Cardiac septum (tissue), 1 donor: ENCODE measurements around the gene SLC6A11. TPM values are rescaled to one million over a fixed set of nuclear protein-coding genes. Genes with fewer than 3 reads are reported as not detected.

ENCODE experiments used
- DNase-seq: peaks from one replicate; pipeline ENCODE4 v3.0.0-alpha.2; 2020; ENCODE audit warnings: low spot score
- intact Hi-C: fragments of 100-400 bp; cut with DNase I; formaldehyde crosslinking; loops from one replicate; pipeline ENCODE4 v1.14.0; 2022
- total RNA-seq: library from RNA; stranded (reverse); fragmentation: NEBNext Ultra II Directional; extraction: Animal tissue kit (Norgen Biotek cat#: 25700); gene quantifications from one replicate; pipeline ENCODE4 v1.2.1, GENCODE V29; 2021
- donor health status: DM: no; HTN: no; CAD: no.

The SLC6A11 gene
- total RNA-seq, 1 donor from 2014 or later: not detected

DNA sequence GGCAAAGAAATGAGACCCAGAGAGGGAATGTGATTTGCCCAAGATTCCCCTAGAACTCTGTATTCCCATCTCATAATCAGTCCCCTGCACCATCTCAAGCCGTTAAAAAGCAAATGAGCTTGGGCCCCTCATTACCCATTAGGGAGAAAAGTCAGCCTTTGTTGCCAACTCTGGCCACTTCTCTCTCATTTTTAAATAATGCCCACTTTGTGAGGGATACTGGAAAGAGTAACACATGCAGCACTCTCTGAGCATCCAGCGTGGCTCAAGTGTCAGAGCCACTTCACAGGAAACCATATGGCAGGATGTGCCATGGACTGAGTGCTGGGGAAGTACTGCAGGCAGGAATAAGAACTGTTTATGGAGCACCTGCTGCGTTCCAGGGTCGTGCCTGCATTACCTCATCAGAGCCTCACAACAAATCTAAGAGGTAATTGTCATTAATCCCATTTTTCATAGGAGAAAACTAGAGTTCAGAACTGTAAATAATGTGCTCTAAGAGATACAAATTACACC lies 126.7 kb downstream of the SLC6A11 start:
- intact Hi-C loops: no loop called here
- DNase-seq: peak; percentile 70

DNA sequence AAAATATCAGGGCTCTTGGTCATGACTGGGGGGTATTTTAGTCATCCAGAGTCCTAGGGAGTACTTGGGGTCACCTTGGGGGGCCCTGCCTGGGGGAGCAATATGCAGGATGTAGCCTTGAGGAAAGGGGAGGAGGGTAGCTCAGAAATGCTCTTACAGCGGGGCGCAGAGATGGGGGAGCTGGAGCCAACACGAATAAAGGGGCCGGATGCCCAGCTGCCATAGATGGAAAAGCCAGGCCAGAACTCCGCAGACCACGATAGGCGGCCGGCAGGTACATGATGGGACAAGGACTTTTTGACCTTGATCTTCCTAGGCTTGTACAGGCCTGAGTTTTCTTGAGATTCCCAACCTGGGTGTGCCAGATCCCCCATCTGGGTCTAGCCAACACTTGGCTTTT lies 128.8 kb downstream of the SLC6A11 start:
- intact Hi-C loops: loop anchor here (1.0 to 5.0 kb wide), 4 partner anchors 37 to 392 kb away; no protein-coding TSS in a partner anchor
- no peak for DNase-seq

DNA sequence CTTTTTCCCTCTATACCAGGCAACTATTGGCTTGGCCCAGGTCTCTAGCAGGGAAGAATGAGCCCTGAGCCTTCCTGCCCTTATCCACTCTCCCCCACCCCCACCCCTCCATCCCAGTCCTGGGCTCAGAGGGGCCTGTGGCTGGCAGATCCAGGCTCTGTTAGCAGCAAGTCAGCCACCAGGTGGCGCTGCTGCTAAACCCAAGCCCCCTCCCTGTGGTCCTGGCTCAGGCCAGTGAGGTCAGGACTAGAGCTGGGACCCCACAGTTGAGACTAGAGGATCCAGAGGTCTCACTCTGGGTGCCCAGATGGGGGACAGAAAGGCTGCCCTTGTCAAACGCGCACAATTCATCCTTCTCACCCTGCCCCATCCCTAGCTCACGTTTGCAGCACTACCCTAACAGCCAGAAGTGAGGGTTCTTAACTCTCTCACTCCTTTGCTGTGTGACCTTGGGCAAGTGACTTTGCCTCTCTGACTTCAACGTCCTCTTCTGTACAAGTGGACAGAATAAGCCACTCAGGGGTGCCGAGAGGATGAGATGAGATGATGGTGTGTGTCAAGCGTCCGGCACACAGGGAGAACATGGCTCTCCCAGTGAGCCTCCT lies 129.8 kb downstream of the SLC6A11 start:
- intact Hi-C loops: loop anchor here (5.0 kb wide), 3 partner anchors 37 to 392 kb away; no protein-coding TSS in a partner anchor
- peak; percentile 85 for DNase-seq

DNA sequence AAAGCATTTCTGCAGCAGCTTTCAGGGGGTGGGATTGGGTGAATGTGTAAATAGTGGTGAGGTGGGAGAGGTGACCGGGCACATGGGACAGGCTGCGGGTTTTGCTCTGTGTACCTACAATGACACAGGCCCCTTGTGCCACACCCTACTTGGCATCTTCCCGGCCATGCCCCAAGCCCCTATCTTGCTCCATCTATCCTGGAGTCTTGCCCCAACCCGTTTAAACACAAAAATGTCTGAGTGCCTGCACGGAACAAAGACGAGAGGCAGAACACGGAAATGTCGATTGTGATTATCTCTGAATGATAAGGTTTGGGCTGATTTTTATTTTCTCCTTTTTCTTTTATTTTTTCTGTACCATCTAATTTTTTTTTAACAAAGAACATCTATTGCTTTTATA lies 130.5 kb downstream of the SLC6A11 start:
- intact Hi-C loops: loop anchor here (5.0 kb wide), 3 partner anchors 36 to 391 kb away; no protein-coding TSS in a partner anchor

DNA sequence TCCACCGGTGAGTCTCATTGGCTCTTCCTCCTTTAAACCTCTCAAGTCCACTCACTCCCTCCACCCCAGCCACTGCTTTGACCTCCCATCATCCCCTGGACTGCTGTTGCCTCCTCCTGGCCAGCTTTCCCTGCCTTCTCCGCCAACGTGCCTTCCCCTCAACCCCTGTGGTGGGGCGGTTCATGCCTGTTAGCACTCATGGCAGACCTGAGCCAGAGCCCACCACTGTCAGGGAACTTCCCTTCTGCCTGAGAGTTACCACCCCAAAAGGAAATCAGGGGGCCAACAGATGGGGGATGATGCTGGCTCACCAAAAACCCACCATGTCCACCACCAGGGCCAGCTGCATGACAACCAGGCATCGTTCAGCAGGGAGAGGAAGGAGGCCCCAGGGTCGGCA lies 132.3 kb downstream of the SLC6A11 start:
- intact Hi-C loops: loop anchor here (5.0 kb wide), 3 partner anchors 34 to 389 kb away; no protein-coding TSS in a partner anchor
- DNase-seq: no peak

More for the DNA sequence above, 130.5 kb downstream of the SLC6A11 start:
- DNase-seq: peak; percentile 39

DNA sequence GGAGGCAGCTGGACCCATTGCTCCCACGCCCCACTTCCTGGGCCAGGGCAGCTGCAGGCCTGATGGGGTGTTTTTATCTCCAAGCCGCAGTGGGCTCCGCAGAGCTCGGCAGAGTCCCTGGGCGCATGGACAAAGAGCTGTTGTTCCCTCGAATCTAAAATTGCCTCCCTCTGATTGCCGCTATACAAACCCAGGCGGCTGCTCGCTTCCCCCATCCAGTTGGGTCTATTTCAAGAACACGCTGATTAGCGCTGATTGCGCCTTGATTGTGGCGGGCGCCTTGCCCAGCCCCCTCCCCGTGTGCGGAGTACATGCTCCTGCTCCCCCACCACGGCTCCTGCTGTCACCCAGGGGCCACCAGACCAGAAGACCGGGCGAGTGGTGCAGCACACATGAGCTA lies 133.2 kb downstream of the SLC6A11 start:
- DNase-seq: no peak
- intact Hi-C loops: loop anchor here (5.0 kb wide), 3 partner anchors 33 to 388 kb away; no protein-coding TSS in a partner anchor

DNA sequence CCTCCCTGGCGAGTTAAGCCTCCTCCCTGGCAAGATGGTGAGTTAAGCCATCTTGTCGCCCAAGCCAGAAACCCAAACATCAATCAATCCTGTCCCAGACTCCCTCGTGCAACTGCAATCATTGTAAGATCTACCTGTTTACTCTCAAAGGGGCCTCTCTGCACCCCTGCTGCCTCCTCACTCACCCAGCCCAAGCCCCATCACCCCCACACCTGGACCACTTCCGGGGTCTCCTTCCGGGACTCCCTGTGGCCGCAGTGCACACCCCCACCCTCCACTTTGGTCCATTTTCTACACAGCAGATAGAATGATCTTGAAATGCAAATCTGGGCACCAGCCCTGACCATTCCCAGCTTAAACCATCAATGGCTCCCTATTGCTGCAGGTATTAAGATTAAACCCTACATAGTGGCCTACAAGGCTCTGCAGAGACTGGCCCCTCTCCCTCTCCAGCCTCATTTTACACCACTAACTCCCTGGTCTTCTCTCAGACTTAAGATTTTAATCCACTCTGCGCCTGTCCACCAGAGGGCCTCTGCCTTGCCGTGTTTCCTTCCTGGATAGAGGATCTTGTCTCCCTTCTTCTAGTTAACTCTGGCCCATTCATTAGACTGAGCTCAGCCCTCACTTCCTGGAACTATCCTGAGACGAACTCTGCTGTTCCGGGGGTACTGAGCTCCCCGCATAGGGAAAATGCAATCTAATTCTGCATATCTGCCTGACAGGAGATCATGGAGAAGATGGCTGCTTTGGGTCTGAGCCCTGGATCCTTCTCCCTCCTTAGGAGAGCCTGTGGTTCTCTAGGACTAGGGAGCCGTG lies 134.7 kb downstream of the SLC6A11 start:
- DNase-seq: no peak
- intact Hi-C loops: no loop called here

DNA sequence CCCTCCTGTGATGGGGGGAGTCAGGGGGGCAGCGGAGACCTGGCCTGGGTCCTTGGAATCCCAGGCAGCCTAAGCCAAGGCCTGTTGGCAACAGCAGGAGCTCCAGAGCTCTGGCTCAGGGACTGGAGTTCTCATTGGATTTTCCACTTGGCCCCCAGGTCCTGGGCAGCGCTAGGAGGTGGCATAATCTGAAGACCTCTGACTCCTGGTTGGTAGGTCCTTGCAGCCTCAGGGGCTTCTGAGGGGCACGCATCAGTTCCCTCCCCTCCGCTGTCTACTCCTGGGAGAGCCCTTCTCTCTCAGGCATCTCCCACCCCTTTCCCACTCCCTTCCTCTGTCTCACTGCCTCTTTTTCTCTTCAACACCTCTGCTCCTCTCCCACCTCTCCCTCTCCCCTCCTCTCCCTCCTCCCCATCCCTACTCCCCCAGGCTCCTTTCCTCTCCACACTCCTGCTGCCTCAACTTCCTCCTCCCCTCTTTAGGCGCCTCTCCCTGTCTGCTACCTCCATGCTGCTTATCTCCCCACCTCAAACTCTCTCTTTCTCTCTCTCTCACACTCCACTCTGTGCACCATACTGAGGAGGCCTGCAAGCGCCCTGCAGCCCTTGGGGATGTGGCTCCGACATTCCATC lies 135.4 kb downstream of the SLC6A11 start:
- DNase-seq: no peak
- intact Hi-C loops: no loop called here

DNA sequence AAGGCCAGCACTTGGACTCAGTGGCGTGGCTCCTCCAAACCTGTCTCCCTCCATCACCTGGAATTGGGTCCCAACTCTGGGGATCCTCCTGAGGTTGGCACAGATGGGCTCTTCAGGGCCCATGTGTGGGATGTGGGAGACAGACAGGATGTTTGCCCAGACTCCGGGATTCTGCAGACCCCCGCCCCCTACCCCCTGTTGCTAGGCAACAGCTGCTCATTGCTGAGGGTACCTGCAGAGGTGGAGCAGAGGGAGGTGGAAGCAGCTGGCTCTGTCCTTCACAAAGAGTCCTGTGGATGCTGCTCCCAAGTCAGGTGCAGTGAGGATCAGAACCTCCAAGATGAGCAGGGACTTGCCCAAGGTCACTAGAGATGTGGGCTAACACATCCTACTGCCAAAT lies 136.5 kb downstream of the SLC6A11 start:
- intact Hi-C loops: no loop called here
- DNase-seq: no peak

DNA sequence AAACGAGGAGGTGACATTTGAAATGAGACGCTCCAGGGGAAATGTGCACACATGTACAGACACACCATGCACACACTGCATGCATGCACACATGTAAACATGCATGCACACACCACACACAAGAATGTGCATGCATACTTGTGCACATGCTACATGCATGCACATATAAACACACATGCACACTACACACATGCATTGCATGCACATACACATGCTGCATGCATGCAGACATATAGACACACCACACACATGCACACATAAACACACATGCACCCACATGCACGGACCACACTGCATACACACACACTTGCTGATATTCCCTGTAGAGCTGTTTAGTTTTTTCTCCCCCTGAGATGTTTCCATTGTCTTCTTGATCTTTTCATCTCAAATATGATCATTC lies 138.7 kb downstream of the SLC6A11 start:
- DNase-seq: no peak
- intact Hi-C loops: no loop called here

DNA sequence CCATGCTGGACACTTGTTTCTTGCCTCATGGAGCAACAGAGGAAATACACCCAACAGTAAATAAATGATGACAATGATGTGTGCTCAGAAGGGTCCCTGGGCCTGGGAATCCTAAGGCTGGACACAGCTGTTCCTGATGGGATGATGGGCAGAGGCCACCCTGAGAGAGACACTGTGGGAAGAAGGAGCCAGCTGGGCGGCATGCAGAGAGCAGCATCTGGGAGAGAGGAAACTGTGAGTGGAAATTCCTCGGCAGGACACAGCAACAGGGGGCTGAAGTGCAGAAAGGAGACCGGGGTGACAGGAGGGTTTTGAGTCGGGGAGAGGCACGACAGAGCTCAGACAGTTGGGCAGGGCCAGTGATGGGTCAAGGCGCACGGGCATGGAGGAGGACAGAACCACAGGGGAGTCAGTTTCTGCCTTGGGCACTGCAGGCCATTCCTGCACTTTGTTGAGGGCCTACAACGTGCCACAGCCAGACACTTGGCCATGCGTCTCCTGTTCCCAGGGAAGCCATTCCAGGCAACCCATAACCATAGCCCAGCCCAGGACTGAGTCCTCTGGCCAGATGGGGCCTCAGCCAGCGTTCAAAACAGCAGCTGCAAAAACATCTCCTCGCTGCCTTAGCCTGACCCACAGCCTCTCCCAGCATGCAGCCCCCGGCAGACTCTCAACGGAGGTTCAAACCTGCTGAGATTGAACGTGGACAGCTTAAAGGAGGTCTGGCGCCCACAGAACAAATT lies 139.9 kb downstream of the SLC6A11 start:
- no peak for DNase-seq

DNA sequence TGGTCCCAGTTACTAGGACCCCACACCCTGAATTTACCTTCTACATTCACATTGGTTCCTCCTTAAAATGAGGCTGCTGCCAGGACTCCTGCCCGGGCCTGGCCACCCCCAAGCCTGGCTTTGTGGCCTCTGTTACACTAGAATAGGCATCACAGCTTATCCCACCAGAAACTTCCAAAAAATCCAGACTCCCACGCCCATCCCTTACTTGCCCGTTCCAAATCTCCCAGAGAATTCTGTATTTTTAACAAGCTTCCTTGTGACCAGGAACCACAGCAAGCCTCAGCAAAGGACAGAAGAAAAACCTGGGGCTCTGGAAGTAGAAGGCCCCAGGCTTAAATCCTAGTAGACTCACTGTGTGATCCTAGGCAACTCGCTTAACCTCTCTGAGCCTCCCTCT lies 140.5 kb downstream of the SLC6A11 start:
- intact Hi-C loops: no loop called here
- no peak for DNase-seq

More for the DNA sequence above, 139.9 kb downstream of the SLC6A11 start:
- intact Hi-C loops: no loop called here

DNA sequence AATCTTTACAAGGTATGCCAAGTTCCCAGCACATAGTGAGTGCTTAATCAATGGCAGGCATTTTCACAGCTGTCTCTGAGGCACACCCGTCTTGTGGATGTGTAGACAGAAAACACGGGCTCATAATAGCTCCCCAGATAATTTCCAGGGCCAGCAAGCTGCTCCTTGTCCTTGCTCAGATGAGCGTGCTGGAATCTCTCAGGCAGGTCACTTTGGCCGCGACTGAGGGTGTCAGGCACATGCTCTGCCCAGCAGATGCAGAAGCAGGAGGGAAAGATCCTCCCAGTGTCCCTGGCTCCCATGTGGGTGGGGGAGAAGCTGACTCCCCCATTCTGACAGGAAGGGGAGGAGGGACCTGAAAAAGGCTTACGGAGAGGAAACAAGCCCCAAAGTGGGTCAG lies 141.0 kb downstream of the SLC6A11 start:
- intact Hi-C loops: no loop called here
- DNase-seq: no peak

DNA sequence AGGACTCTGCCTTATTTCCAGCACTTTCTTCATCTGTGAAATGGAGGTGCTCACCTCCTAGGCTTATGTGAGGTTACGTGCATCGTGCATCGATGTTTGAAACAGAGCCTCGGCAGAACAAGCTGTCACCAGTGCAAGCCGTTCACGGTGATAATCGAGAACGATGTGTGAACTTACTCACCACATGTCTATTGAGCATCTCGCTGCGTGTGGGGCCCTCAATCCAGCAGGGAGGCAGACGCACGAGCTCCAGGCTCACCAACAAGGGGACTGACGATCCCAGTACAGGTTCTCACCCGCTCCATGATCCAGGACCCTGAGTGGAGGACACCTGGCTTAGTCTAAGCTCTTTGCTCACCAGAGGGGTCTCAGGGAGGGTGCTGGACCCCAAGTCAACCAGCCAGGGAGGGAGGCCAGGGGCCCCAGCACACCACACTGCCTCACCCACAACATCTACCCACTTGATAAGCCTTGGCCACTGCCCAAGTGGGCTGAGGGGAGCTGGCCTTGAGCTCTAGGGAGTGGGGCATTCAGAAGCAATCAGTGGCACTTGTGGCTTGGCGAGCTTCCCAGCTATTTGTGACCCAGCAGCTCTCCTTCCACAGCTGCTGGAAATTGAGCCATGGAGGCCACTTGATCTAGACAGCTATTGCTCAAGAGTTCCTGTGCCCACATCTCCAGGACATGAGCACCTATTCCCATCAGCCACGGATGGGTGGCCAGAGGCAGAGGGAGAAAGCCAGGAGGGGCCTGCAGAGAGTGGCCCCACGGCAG lies 142.1 kb downstream of the SLC6A11 start:
- no peak for DNase-seq
- intact Hi-C loops: no loop called here

DNA sequence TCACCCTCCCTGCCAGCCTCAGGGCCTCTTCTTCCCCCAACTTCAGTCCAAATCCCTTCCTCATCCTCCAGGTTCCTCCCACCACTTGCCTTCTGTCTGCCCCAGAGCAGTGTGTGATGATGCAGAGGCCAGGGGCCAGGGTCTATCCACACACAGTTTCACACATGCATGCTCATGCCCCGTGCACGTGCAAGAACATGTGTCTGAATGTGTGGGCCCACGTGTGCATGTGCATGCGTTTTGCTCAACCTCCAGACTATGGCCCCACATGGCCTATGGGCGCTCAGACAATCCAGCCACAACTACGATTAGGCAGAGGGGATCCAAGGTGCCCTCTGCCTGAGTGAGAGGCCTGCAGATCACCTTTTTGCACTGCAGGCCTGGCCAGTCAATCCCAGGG lies 144.2 kb downstream of the SLC6A11 start:
- DNase-seq: no peak
- intact Hi-C loops: no loop called here

DNA sequence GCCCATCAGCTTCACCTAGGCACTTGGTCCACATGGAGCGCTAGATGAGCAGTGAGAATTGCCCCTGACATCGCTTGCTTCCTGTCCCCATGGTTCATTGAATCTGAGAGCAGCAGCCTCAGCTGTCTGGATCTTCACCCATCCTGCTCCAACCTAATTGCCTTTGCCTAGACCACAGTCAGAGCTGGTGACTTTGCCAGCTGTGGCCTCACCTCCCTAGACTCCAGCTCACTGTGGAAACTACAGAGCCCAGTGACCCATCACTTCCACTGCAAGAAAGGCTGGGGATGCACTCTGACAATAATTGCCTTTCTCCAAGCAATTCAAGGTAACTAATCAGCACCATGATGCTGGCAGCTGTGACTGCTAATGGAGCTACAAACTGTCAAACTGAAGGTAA lies 145.9 kb downstream of the SLC6A11 start:
- no peak for DNase-seq
- intact Hi-C loops: no loop called here

DNA sequence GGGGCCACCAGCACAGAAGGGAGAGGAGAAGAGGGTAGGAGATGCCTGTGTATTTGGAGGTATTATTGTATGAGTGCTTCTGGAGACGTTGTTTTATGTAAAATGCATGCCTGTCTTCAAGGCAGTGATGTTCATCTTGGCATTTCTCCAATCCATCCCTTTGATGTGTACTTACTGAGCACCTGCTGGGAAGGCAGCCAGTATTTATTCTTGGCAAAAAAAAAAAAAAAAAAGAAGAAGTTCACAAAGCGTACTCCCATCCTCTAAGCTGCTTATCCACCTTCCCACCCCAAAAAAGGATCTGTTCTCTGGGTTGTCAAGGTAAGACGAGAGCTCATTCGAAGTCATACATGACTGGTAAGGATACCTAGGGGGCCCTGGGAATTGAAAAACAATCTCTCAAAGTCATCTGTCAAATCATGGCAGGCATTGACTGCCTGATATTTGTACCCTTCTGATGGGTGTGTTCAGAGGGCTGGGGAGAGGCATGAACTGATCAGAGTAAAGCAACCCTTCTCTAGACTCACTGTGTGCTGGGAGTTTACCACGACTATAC lies 146.5 kb downstream of the SLC6A11 start:
- DNase-seq: no peak
- intact Hi-C loops: no loop called here

DNA sequence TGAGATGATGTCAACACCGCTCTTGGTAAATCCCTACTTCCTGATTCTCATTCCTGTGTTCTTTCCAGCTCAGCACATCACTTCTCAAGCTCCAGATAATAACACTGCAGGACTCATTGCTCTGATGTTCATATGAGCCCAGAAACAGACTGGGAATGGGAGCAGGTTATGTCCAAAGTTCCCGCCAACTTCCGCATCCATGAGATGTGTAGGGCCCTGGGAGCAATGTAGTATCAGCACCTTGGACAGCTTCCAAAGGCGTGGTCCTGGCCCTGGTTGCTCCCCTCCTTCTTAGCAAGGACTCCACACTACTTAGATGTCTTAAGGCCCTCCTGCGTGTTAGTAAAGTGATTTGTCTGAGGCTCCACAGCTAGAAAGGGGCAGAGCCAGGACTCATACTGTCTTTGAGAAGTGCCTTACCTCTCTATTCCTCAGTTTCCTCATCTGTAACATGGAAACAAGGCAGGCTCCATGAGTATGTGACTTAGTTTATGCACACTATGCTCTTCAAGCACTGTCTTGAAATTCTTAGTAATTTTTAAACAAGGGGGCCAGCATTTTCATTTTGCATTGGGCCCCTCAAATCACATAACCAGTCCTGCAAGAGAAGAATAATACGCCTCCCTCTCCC lies 148.6 kb downstream of the SLC6A11 start:
- intact Hi-C loops: no loop called here
- DNase-seq: no peak
